Activated T-helper 17 cell treated with anti-CD3 and anti-CD28 coated beads, Interleukin-2, amount 50 U/mL, for 72 hours (primary cell): ENCODE data around the gene ZNF80. TPM values are rescaled to one million over a fixed set of nuclear protein-coding genes. Genes with fewer than 3 reads are reported as not detected.

ENCODE experiments used
- ATAC-seq: fragments of 150-1000 bp; cut with Tn5 transposase; replicated peaks from 2 replicates; pipeline ENCODE4 v1.10.0; 2021; ENCODE audit warnings: mild to moderate bottlenecking, moderate library complexity
- H3K27ac Mint-ChIP-seq: one replicate; pipeline ENCODE4 v1.8.0; 2022; ENCODE audit warnings: mixed read lengths
- H3K27me3 Mint-ChIP-seq: one replicate; pipeline ENCODE4 v1.8.0; 2022; ENCODE audit warnings: mixed read lengths
- H3K36me3 Mint-ChIP-seq: one replicate; pipeline ENCODE4 v1.8.0; 2022; ENCODE audit warnings: low read depth, mild to moderate bottlenecking, mixed read lengths
- H3K4me1 Mint-ChIP-seq: one replicate; pipeline ENCODE4 v1.8.0; 2022; ENCODE audit warnings: mixed read lengths
- H3K4me3 Mint-ChIP-seq: one replicate; pipeline ENCODE4 v1.8.0; 2022; ENCODE audit warnings: mild to moderate bottlenecking, mixed read lengths
- H3K9me3 Mint-ChIP-seq: one replicate; pipeline ENCODE4 v1.8.0; 2022; ENCODE audit warnings: mixed read lengths
- total RNA-seq, 2 donors: library from RNA; stranded (reverse); gene quantifications; one replicate each; pipeline ENCODE4 v1.2.3, GENCODE V29; 2022

ZNF80 gene
- total RNA-seq, 2 donors from 2014 or later, result 0.15 to 0.29 TPM

GRCh38 chr3:114213627-114214541 is 23.5 kb downstream of the ZNF80 start:
- no peak overlapping the region for H3K4me3 Mint-ChIP-seq
- no peak overlapping the region for H3K27ac Mint-ChIP-seq
- no peaks in the 10 kb centered on the region for H3K27me3 Mint-ChIP-seq
- H3K9me3 Mint-ChIP-seq, result no peaks in the 10 kb centered on the region
- peak; percentile 83 for ATAC-seq
- peaks cover 15% of the 10 kb centered on the region for H3K4me1 Mint-ChIP-seq
- H3K36me3 Mint-ChIP-seq, result no peaks in the 10 kb centered on the region

DNA sequence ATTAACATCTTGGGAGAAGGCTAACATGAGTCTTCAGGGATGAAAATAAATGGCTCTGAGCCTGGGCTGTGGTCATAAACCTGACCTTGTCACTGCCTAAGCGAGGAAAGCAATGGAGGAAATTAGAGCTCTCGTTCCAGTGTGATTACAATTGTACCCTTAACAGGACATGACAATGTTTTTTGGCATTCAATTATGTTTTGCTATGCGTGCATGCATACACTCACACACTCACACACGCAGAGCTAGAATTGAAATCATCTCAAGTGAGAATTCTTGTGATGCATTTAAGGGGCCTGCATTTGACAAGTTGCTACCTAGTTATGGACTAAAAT is 24.1 kb downstream of the ZNF80 start:
- ATAC-seq, result no peak
- no peaks in the 10 kb centered on the region for H3K9me3 Mint-ChIP-seq
- H3K36me3 Mint-ChIP-seq, result no peaks in the 10 kb centered on the region
- no peak overlapping the region for H3K27ac Mint-ChIP-seq
- no peak overlapping the region for H3K4me3 Mint-ChIP-seq
- peaks cover 14% of the 10 kb centered on the region for H3K4me1 Mint-ChIP-seq
- H3K27me3 Mint-ChIP-seq, result no peaks in the 10 kb centered on the region

- Mint-ChIP-seq H3K27ac (no peak overlapping the region), H3K4me1 (peaks cover 8% of the 10 kb centered on the region), H3K4me3 (no peak overlapping the region), H3K36me3 (no peaks in the 10 kb centered on the region), H3K27me3 (no peaks in the 10 kb centered on the region), H3K9me3 (no peaks in the 10 kb centered on the region)
- ATAC-seq, result no peak
Measured at GRCh38 chr3:114212646-114213045, 24.7 kb downstream of the ZNF80 start.

DNA sequence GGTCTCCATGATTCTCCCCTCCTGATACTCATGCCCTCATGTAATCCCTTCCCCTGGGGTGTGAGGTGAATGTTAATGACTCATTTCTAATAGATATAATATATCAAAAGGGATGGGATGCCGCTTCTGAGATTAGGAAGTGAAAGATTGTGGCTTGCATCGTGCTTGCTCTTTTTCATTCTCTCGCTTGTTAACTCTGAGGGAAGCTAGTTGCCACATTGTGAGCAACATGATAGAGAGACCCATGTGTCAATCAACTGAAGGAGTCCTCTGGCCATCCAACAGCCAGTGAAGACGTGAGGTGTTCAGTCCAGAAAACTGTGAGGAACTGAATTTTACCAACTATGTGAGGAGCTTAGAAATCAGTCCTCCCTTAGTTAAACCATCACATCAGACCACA is 29.6 kb downstream of the ZNF80 start:
- peak; percentile 32 for ATAC-seq

GRCh38 chr3:114206342-114206741 is 31.0 kb downstream of the ZNF80 start:
- H3K27me3 Mint-ChIP-seq, result no peaks in the 10 kb centered on the region
- H3K4me1 Mint-ChIP-seq, result peaks cover 8% of the 10 kb centered on the region
- H3K27ac Mint-ChIP-seq, result no peak overlapping the region
- H3K36me3 Mint-ChIP-seq, result no peaks in the 10 kb centered on the region
- H3K4me3 Mint-ChIP-seq, result no peak overlapping the region
- H3K9me3 Mint-ChIP-seq, result no peaks in the 10 kb centered on the region
- ATAC-seq, result no peak

More for the DNA sequence above, 29.6 kb downstream of the ZNF80 start:
- Mint-ChIP-seq H3K4me3 (no peak overlapping the region), H3K27ac (no peak overlapping the region), H3K36me3 (no peaks in the 10 kb centered on the region), H3K4me1 (peaks cover 8% of the 10 kb centered on the region), H3K9me3 (no peaks in the 10 kb centered on the region), H3K27me3 (no peaks in the 10 kb centered on the region)

- peaks cover 8% of the 10 kb centered on the region for H3K4me1 Mint-ChIP-seq
- no peaks in the 10 kb centered on the region for H3K27me3 Mint-ChIP-seq
- ATAC-seq, result no peak
- H3K9me3 Mint-ChIP-seq, result no peaks in the 10 kb centered on the region
- no peak overlapping the region for H3K4me3 Mint-ChIP-seq
- no peak overlapping the region for H3K27ac Mint-ChIP-seq
- no peaks in the 10 kb centered on the region for H3K36me3 Mint-ChIP-seq
Measured at GRCh38 chr3:114205541-114205940, 31.8 kb downstream of the ZNF80 start.

DNA sequence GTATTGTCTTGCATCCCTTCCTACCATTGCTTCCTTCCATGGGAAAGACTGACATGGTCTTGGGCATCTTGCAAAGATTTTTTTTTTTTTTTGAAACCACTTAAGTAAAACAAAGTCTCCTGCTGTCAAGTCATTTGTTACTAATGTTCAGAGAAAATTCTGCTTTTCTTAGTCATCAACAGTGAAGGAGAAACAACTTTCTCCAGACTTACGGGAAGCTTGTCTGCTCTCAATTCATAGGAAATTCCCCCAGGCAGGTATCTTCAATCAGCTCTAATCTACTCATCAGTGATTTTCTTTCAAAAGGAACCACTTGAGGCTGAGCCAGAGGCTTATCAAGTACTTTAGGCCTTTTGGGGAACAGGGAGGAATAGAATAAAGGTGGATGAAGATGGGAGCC is 42.6 kb downstream of the ZNF80 start:
- H3K36me3 Mint-ChIP-seq, result no peaks in the 10 kb centered on the region
- no peaks in the 10 kb centered on the region for H3K27me3 Mint-ChIP-seq
- peak overlapping the region; percentile 65 for H3K27ac Mint-ChIP-seq
- peaks cover 6% of the 10 kb centered on the region for H3K4me1 Mint-ChIP-seq
- peak; percentile 58 for ATAC-seq
- no peak overlapping the region for H3K4me3 Mint-ChIP-seq
- H3K9me3 Mint-ChIP-seq, result no peaks in the 10 kb centered on the region

DNA sequence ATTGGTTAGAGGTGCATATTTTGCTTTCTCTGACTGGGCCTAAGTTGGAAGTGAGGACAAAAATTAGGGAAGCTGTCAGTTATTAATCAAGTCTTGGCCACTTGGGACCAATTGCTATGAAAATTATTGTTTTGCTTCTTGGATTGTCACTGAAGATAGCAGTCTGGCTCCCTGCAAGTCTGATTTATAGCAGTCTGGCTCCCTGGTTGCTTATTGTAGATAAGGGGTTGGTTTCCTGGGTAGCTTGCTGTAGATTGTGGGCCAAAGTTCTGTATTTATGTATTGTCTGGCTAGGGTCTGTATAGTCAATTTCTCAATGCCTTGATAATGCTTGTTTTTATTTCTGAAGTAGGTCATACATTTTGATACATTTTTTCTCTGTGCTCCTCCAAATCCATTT is 45.2 kb downstream of the ZNF80 start:
- Mint-ChIP-seq H3K4me3 (no peak overlapping the region), H3K36me3 (no peaks in the 10 kb centered on the region), H3K9me3 (no peaks in the 10 kb centered on the region), H3K27me3 (no peaks in the 10 kb centered on the region), H3K27ac (no peak overlapping the region), H3K4me1 (peaks cover 6% of the 10 kb centered on the region)
- no peak for ATAC-seq

DNA sequence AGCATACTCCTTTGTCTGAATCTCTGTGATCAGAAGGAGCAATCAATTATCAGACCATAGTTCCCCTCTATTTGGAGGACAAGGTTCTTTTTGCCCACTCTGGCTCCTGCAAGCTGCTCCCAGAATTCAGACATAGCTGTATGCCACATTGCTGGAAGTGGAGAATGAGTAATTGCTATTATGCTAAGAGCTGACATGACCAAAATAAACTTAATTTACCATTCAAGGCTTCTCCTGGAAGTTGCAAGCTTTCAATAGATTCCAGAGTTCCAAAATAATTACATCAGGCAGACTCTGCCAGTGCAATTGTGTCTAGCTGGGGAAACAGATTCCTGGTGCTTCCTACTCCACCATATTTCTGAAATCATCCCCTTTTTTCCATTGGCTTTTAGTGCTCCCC is 50.9 kb downstream of the ZNF80 start:
- H3K9me3 Mint-ChIP-seq, result peaks cover 4% of the 10 kb centered on the region
- ATAC-seq, result no peak
- no peaks in the 10 kb centered on the region for H3K4me1 Mint-ChIP-seq
- H3K36me3 Mint-ChIP-seq, result no peaks in the 10 kb centered on the region
- no peak overlapping the region for H3K27ac Mint-ChIP-seq
- no peak overlapping the region for H3K4me3 Mint-ChIP-seq
- H3K27me3 Mint-ChIP-seq, result peaks cover 6% of the 10 kb centered on the region

Other genes with a start within 250 kb of the ZNF80 start
- 1 to 10 TPM; 1.4 to 2.3 TPM for gene CCDC191, start 181.1 kb downstream of the ZNF80 start, total RNA-seq
- 10 to 100 TPM; 25.1 to 45.5 TPM for gene QTRT2, start 180.8 kb downstream of the ZNF80 start, total RNA-seq
- gene DRD3, start 58.5 kb downstream of the ZNF80 start, total RNA-seq, result not detected
- 10 to 100 TPM; 21.5 to 53.0 TPM for gene TIGIT, start 56.5 kb upstream of the ZNF80 start, total RNA-seq